ENCODE measurements around the gene SARDH.

SARDH gene

GRCh38 chr9:133716564-133717112 is 21.5 kb downstream of the SARDH start:
- in situ Hi-C loops (cut with HindIII; ENCODE audit: low sequenced_read_pairs), result no loop called here

- in situ Hi-C loops (cut with HindIII; ENCODE audit: low sequenced_read_pairs), result no loop called here
Observed at GRCh38 chr9:133715866-133716563, 22.1 kb downstream of the SARDH start.

GRCh38 chr9:133715295-133715865 is 22.8 kb downstream of the SARDH start:
- in situ Hi-C loops (cut with HindIII; ENCODE audit: low sequenced_read_pairs), result no loop called here

GRCh38 chr9:133714606-133715294 is 23.4 kb downstream of the SARDH start:
- in situ Hi-C loops (cut with HindIII; ENCODE audit: low sequenced_read_pairs), result no loop called here

- in situ Hi-C loops (cut with HindIII; ENCODE audit: low sequenced_read_pairs), result no loop called here
Observed at GRCh38 chr9:133713960-133714495, 24.1 kb downstream of the SARDH start.

- in situ Hi-C loops (cut with HindIII; ENCODE audit: low sequenced_read_pairs), result no loop called here
Observed at GRCh38 chr9:133713150-133713959, 24.8 kb downstream of the SARDH start.

- in situ Hi-C loops (cut with HindIII; ENCODE audit: low sequenced_read_pairs), result no loop called here
Observed at GRCh38 chr9:133712221-133713100, 25.7 kb downstream of the SARDH start.

- in situ Hi-C loops (cut with HindIII; ENCODE audit: low sequenced_read_pairs), result no loop called here
Observed at GRCh38 chr9:133711428-133712220, 26.5 kb downstream of the SARDH start.

GRCh38 chr9:133710661-133711427 is 27.3 kb downstream of the SARDH start:
- in situ Hi-C loops (cut with HindIII; ENCODE audit: low sequenced_read_pairs), result no loop called here

GRCh38 chr9:133709691-133710571 is 28.2 kb downstream of the SARDH start:
- in situ Hi-C loops (cut with HindIII; ENCODE audit: low sequenced_read_pairs), result no loop called here

GRCh38 chr9:133709015-133709611 is 29.0 kb downstream of the SARDH start:
- in situ Hi-C loops (cut with HindIII; ENCODE audit: low sequenced_read_pairs), result no loop called here

GRCh38 chr9:133708246-133709014 is 29.7 kb downstream of the SARDH start:
- in situ Hi-C loops (cut with HindIII; ENCODE audit: low sequenced_read_pairs), result no loop called here

- in situ Hi-C loops (cut with HindIII; ENCODE audit: low sequenced_read_pairs), result no loop called here
Observed at GRCh38 chr9:133707763-133708245, 30.3 kb downstream of the SARDH start.

- in situ Hi-C loops (cut with HindIII; ENCODE audit: low sequenced_read_pairs), result no loop called here
Observed at GRCh38 chr9:133707065-133707762, 30.9 kb downstream of the SARDH start.

GRCh38 chr9:133706307-133707050 is 31.7 kb downstream of the SARDH start:
- in situ Hi-C loops (cut with HindIII; ENCODE audit: low sequenced_read_pairs), result no loop called here

All from endothelial cell of hepatic sinusoid (primary cell).